ENCODE results near the gene CAMK2A.

CAMK2A gene

DNA sequence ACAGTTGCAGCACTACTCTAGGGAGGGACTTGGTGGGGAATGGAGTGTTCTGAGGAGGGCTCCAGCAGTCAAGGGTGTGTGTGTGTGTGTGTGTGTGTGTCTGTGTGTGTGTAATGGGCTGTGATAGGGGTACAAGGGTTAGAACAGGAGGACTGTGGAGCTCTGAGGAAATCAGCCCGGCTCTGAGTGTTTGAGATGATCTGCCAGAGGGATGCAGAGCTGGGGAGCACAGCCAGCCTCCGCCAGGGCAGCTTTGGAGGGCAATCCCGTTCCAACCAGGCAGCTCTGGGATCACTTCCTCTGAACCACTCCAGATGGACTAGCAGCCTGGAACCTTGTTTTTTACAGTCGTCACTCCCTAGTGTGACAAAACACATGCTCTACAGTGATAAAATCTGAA lies 102.7 kb downstream of the CAMK2A start:
- no peaks in the 10 kb centered on the region for H4K20me1 ChIP-seq (ENCODE audit: control insufficient read depth, insufficient read depth, low read depth, low read length)
- H3K9me3 ChIP-seq (ENCODE audit: control insufficient read depth, insufficient read depth, low read length): no peaks in the 10 kb centered on the region
- H3K4me1 ChIP-seq (ENCODE audit: control insufficient read depth, low read length): no peaks in the 10 kb centered on the region
- no peaks in the 10 kb centered on the region for H3F3A ChIP-seq (ENCODE audit: control insufficient read depth, insufficient read depth)
- H3K4me2 ChIP-seq (ENCODE audit: low read length): no peak overlapping the region
- no peak for TF ChIP-seq EZH2phosphoT487 (IDR thresholded peaks at IDR 0.05; ENCODE audit: borderline replicate concordance, low read length)
- TF ChIP-seq, protein P1, sequence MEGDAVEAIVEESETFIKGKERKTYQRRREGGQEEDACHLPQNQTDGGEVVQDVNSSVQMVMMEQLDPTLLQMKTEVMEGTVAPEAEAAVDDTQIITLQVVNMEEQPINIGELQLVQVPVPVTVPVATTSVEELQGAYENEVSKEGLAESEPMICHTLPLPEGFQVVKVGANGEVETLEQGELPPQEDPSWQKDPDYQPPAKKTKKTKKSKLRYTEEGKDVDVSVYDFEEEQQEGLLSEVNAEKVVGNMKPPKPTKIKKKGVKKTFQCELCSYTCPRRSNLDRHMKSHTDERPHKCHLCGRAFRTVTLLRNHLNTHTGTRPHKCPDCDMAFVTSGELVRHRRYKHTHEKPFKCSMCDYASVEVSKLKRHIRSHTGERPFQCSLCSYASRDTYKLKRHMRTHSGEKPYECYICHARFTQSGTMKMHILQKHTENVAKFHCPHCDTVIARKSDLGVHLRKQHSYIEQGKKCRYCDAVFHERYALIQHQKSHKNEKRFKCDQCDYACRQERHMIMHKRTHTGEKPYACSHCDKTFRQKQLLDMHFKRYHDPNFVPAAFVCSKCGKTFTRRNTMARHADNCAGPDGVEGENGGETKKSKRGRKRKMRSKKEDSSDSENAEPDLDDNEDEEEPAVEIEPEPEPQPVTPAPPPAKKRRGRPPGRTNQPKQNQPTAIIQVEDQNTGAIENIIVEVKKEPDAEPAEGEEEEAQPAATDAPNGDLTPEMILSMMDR (IDR thresholded peaks at IDR 0.05; ENCODE audit: low read depth, low read length, poor library complexity, severe bottlenecking): no peak
- no peak overlapping the region for H3K4me3 ChIP-seq (ENCODE audit: low read length)
- H3K27me3 ChIP-seq (ENCODE audit: control insufficient read depth, low read length): peaks cover 10% of the 10 kb centered on the region
- H3K36me3 ChIP-seq (ENCODE audit: control insufficient read depth, low read length): no peaks in the 10 kb centered on the region
- H3K79me2 ChIP-seq (ENCODE audit: control insufficient read depth, low read length): no peaks in the 10 kb centered on the region
- H3K9me2 ChIP-seq (replicated peaks; ENCODE audit: control insufficient read depth, low read length): no peaks in the 10 kb centered on the region
- H3K27ac ChIP-seq (ENCODE audit: low read depth, low read length): no peak overlapping the region

DNA sequence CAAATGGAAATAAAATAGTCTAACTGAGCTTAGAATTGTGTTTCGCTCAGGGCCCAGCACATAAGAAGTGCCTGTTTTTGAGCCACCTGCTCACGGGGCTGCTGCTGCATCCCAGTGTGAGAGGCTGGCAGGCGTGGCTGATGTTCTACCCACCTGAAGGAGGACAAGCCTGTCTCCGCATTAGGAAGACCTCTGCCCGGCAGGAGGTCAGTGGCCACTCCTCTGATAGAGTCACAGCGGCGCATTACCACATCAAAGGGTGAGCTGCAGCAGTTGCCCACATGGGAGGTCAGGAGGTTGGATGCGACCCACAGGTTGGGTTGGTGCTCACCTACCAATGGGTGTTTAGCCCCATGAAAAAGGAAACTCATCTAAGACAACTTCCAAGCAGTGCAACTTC lies 103.4 kb downstream of the CAMK2A start:
- Histone ChIP-seq H3K79me2 (ENCODE audit: control insufficient read depth, low read length) (no peaks in the 10 kb centered on the region), H3K27me3 (ENCODE audit: control insufficient read depth, low read length) (peaks cover 10% of the 10 kb centered on the region), H3K27ac (ENCODE audit: low read depth, low read length) (no peak overlapping the region), H3K36me3 (ENCODE audit: control insufficient read depth, low read length) (no peaks in the 10 kb centered on the region), H3K4me2 (ENCODE audit: low read length) (no peak overlapping the region), H4K20me1 (ENCODE audit: control insufficient read depth, insufficient read depth, low read depth, low read length) (no peaks in the 10 kb centered on the region), H3K9me3 (ENCODE audit: control insufficient read depth, insufficient read depth, low read length) (no peaks in the 10 kb centered on the region), H3F3A (ENCODE audit: control insufficient read depth, insufficient read depth) (no peaks in the 10 kb centered on the region), H3K9me2 (replicated peaks; ENCODE audit: control insufficient read depth, low read length) (no peaks in the 10 kb centered on the region), H3K4me1 (ENCODE audit: control insufficient read depth, low read length) (no peaks in the 10 kb centered on the region), H3K4me3 (ENCODE audit: low read length) (no peak overlapping the region)
- TF ChIP-seq EZH2phosphoT487 (IDR thresholded peaks at IDR 0.05; ENCODE audit: borderline replicate concordance, low read length): no peak
- TF ChIP-seq, protein P1 (IDR thresholded peaks at IDR 0.05; ENCODE audit: low read depth, low read length, poor library complexity, severe bottlenecking): no peak

DNA sequence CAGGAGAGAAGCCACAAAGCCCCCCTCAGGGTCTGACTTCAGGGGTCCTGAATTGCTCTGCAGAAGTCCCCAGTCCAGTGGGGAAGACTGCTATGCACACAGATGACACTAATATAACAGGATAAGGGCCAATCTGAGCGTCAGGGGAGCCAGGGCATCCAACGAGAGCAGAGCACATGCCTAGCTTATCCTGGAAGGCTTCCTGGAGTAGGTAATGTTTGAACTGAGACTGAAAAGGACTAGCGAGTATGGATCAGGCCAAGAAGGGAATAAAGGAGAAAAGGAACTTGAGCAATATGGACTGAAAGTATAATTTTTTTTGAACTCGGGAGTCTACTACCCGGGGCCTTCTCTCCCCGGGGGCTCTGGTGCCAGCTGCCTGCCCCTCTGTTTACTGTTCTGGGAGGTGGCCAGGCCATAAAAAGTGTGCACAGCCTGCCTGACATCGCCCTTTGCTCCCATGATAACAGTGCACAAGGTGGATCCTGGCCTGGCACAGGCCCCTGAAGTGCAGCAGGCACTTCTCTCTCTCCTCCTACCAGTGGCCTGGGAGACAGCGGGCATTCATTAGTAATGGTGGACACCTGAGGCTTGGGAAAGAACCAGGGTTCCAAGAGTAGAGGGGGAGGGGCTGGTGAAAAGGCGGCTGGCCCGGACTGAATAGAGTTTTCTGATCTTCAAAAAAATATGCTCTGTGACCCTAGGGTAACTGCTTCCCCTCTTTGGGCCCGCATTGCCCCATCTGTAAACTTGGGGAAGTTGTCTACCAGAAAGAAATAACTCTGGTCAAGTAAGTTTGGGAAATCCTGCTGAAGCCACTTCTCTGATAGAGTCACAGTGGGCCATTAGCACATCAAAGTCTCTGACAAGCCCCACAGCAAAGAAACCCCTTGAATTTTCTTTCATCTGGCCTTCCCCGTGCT lies 104.3 kb downstream of the CAMK2A start:
- TF ChIP-seq, protein P1 (IDR thresholded peaks at IDR 0.05; ENCODE audit: low read depth, low read length, poor library complexity, severe bottlenecking): no peak
- no peaks in the 10 kb centered on the region for H4K20me1 ChIP-seq (ENCODE audit: control insufficient read depth, insufficient read depth, low read depth, low read length)
- no peak overlapping the region for H3K4me2 ChIP-seq (ENCODE audit: low read length)
- no peak overlapping the region for H3K27ac ChIP-seq (ENCODE audit: low read depth, low read length)
- H3K9me3 ChIP-seq (ENCODE audit: control insufficient read depth, insufficient read depth, low read length): no peaks in the 10 kb centered on the region
- H3K27me3 ChIP-seq (ENCODE audit: control insufficient read depth, low read length): peaks cover under 1% of the 10 kb centered on the region; the same call in 1 of the 2 replicates
- H3K36me3 ChIP-seq (ENCODE audit: control insufficient read depth, low read length): no peaks in the 10 kb centered on the region
- H3F3A ChIP-seq (ENCODE audit: control insufficient read depth, insufficient read depth): no peaks in the 10 kb centered on the region
- no peak overlapping the region for H3K4me3 ChIP-seq (ENCODE audit: low read length)
- H3K9me2 ChIP-seq (replicated peaks; ENCODE audit: control insufficient read depth, low read length): no peaks in the 10 kb centered on the region
- H3K79me2 ChIP-seq (ENCODE audit: control insufficient read depth, low read length): no peaks in the 10 kb centered on the region
- no peaks in the 10 kb centered on the region for H3K4me1 ChIP-seq (ENCODE audit: control insufficient read depth, low read length)
